GDM1 (cell line): ENCODE measurements around the gene ITPK1.

Experiments
- DNase-seq: peaks from one replicate; lab custom pipeline; 2025; lab: John Stamatoyannopoulos, UW

Gene ITPK1

GRCh38 chr14:93044556-93044955 lies 71.2 kb downstream of the ITPK1 start:
- DNase-seq, result peak; percentile 10

GRCh38 chr14:93044121-93044520 lies 71.6 kb downstream of the ITPK1 start:
- no peak for DNase-seq

- no peak for DNase-seq
These were observed 72.5 kb downstream of the ITPK1 start for GRCh38 chr14:93042968-93043940.

GRCh38 chr14:93041830-93042229 lies 73.9 kb downstream of the ITPK1 start:
- no peak for DNase-seq

GRCh38 chr14:93040982-93041381 lies 74.7 kb downstream of the ITPK1 start:
- DNase-seq, result no peak

- DNase-seq, result no peak
These were observed 75.3 kb downstream of the ITPK1 start for GRCh38 chr14:93040443-93040842.

- no peak for DNase-seq
These were observed 75.9 kb downstream of the ITPK1 start for GRCh38 chr14:93039649-93040315.

- no peak for DNase-seq
These were observed 78.4 kb downstream of the ITPK1 start for GRCh38 chr14:93037351-93037750.

- DNase-seq, result no peak
These were observed 78.9 kb downstream of the ITPK1 start for GRCh38 chr14:93036652-93037345.

GRCh38 chr14:93035917-93036651 lies 79.6 kb downstream of the ITPK1 start:
- no peak for DNase-seq

- no peak for DNase-seq
These were observed 80.2 kb downstream of the ITPK1 start for GRCh38 chr14:93035585-93035916.

GRCh38 chr14:93034671-93034994 lies 81.1 kb downstream of the ITPK1 start:
- DNase-seq, result no peak

- no peak for DNase-seq
These were observed 81.6 kb downstream of the ITPK1 start for GRCh38 chr14:93033983-93034670.

GRCh38 chr14:93033084-93033982 lies 82.4 kb downstream of the ITPK1 start:
- no peak for DNase-seq

- DNase-seq, result no peak
These were observed 83.2 kb downstream of the ITPK1 start for GRCh38 chr14:93032421-93032936.

- no peak for DNase-seq
These were observed 84.0 kb downstream of the ITPK1 start for GRCh38 chr14:93031505-93032315.

GRCh38 chr14:93030761-93031160 lies 85.0 kb downstream of the ITPK1 start:
- DNase-seq, result no peak

- no peak for DNase-seq
These were observed 85.7 kb downstream of the ITPK1 start for GRCh38 chr14:93029911-93030508.

- DNase-seq, result no peak
These were observed 86.3 kb downstream of the ITPK1 start for GRCh38 chr14:93029417-93029816.
